Smooth muscle cell (in vitro differentiated cells): ENCODE measurements around the gene WBP4. TPM values are rescaled to one million over a fixed set of nuclear protein-coding genes. Genes with fewer than 3 reads are reported as not detected.

ENCODE experiments used
- DNase-seq: peaks from one replicate; lab custom pipeline; 2025; ENCODE audit not compliant: unreplicated experiment; lab: John Stamatoyannopoulos, UW
- H2AFZ ChIP-seq: fragments of 200-600 bp; sonication (generic); 2 replicates; pipeline ENCODE4 v1.6.0; 2016; ENCODE audit warnings: antibody characterized with exemption, low read depth, mild to moderate bottlenecking
- H3F3A ChIP-seq: fragments of 200-600 bp; sonication (generic); 2 replicates; pipeline ENCODE4 v1.6.0; 2017; ENCODE audit warnings: antibody characterized with exemption, low read depth
- H3K27ac ChIP-seq: fragments of 200-600 bp; sonication (generic); 2 replicates; pipeline ENCODE4 v1.5.1; 2016; ENCODE audit warnings: low read depth, mild to moderate bottlenecking
- H3K27me3 ChIP-seq: fragments of 200-600 bp; sonication (generic); 2 replicates; pipeline ENCODE4 v1.6.1; 2016; ENCODE audit warnings: low read depth, mild to moderate bottlenecking
- H3K36me3 ChIP-seq: fragments of 200-600 bp; sonication (generic); 2 replicates; pipeline ENCODE4 v1.5.1; 2016; ENCODE audit warnings: low read depth
- H3K4me1 ChIP-seq: fragments of 200-600 bp; sonication (generic); 2 replicates; pipeline ENCODE4 v1.5.1; 2016; ENCODE audit warnings: low read depth
- H3K4me2 ChIP-seq: fragments of 200-600 bp; sonication (generic); 2 replicates; pipeline ENCODE4 v1.6.0; 2016; ENCODE audit warnings: mild to moderate bottlenecking
- H3K4me3 ChIP-seq: fragments of 200-600 bp; sonication (generic); 2 replicates; pipeline ENCODE4 v1.5.1; 2016; ENCODE audit warnings: mild to moderate bottlenecking
- H3K79me2 ChIP-seq: fragments of 200-600 bp; sonication (generic); 2 replicates; pipeline ENCODE4 v1.6.0; 2016; ENCODE audit warnings: low read depth, mild to moderate bottlenecking
- H3K9ac ChIP-seq: fragments of 200-600 bp; sonication (generic); 2 replicates; pipeline ENCODE4 v1.6.0; 2016; ENCODE audit warnings: low read depth
- H3K9me3 ChIP-seq: fragments of 200-600 bp; sonication (generic); replicated peaks from 2 replicates; pipeline ENCODE4 v1.5.1; 2016; ENCODE audit warnings: low read depth
- H4K20me1 ChIP-seq: fragments of 200-600 bp; sonication (generic); 2 replicates; pipeline ENCODE4 v1.6.0; 2016; ENCODE audit warnings: low read depth
- WGBS: methylation state at CpG from one replicate; pipeline ENCODE4 v1.1.7; 2016; ENCODE audit warnings: low lambda C conversion rate; 5-methylcytosine and 5-hydroxymethylcytosine counted together
- polyA plus RNA-seq: library from polyadenylated mRNA; unstranded; fragments of >200 nt; fragmentation: Nextera tagmentation; extraction: Ambion mirVana; gene quantifications from 2 replicates; pipeline ENCODE4 v1.2.1, GENCODE V29; 2016
- total RNA-seq: library from RNA; depleted of rRNA; stranded (reverse); fragments of >200 nt; gene quantifications from 2 replicates; pipeline ENCODE4 v1.2.3, GENCODE V29; 2014
- TF ChIP-seq, protein P1 (sequence below): fragments of 200-600 bp; sonication (generic); IDR thresholded peaks from 2 replicates; pipeline ENCODE4 v1.5.1; 2017; ENCODE audit warnings: borderline replicate concordance, mild to moderate bottlenecking, antibody characterized with exemption; ENCODE audit not compliant: insufficient read depth, poor library complexity, severe bottlenecking

WBP4 gene
- total and polyA plus RNA-seq, 2 experiments from 2014 or later, result 4.7 to 5.0 TPM

DNA sequence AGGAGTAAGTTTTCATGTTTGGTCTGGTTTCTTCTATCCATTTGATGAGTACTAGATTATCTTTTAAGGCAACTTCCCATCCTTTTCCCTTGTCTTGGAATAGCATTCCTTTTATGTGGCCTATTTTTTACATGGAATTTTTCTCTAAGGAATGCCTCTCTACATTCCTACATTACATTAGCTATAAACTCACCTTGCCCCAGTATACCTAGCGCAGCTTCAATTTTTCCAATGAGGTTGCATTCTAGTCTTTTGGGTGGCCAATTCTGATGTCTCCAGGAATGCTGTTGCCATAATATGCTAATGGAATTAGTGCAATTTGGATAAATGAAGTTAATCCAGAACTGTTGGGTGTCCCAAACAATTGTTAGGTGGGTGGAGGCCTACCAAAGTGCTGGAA, 37.5 kb downstream of the WBP4 start:
- H3K27me3 ChIP-seq, result no peaks in the 10 kb centered on the region
- H3F3A ChIP-seq, result no peaks in the 10 kb centered on the region
- no peaks in the 10 kb centered on the region for H3K79me2 ChIP-seq
- no peaks in the 10 kb centered on the region for H3K4me1 ChIP-seq
- no peak overlapping the region for H3K27ac ChIP-seq
- no peaks in the 10 kb centered on the region for H3K36me3 ChIP-seq
- no peak overlapping the region for H3K9ac ChIP-seq
- H4K20me1 ChIP-seq, result no peaks in the 10 kb centered on the region
- TF ChIP-seq, protein P1, sequence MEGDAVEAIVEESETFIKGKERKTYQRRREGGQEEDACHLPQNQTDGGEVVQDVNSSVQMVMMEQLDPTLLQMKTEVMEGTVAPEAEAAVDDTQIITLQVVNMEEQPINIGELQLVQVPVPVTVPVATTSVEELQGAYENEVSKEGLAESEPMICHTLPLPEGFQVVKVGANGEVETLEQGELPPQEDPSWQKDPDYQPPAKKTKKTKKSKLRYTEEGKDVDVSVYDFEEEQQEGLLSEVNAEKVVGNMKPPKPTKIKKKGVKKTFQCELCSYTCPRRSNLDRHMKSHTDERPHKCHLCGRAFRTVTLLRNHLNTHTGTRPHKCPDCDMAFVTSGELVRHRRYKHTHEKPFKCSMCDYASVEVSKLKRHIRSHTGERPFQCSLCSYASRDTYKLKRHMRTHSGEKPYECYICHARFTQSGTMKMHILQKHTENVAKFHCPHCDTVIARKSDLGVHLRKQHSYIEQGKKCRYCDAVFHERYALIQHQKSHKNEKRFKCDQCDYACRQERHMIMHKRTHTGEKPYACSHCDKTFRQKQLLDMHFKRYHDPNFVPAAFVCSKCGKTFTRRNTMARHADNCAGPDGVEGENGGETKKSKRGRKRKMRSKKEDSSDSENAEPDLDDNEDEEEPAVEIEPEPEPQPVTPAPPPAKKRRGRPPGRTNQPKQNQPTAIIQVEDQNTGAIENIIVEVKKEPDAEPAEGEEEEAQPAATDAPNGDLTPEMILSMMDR, result no peak
- H3K4me2 ChIP-seq, result no peak overlapping the region
- WGBS, result 97% methylated on average over 1 of the region's 1 CpG
- no peak overlapping the region for H2AFZ ChIP-seq
- no peak for DNase-seq
- H3K9me3 ChIP-seq, result no peaks in the 10 kb centered on the region
- H3K4me3 ChIP-seq, result no peak overlapping the region

DNA sequence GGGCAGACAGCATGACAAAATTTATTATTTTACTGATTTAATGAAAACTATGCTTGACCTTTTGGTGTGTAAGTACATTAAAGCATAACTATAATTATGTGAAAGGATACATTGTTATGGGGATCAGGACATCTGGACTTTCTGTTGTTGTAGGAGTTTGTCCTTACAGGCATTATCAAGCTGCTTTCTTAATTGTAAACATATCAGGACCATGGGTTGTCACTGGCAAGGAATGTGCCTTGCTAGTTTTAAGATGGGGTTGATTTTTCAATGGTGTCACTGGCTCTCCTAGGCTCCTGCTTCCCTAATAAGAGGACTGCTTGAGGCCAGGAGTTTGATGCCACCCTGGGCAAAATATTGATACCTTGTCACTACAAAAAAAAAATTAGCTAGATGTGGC, 38.7 kb downstream of the WBP4 start:
- Histone ChIP-seq H4K20me1 (no peaks in the 10 kb centered on the region), H3K9ac (no peak overlapping the region), H3K27me3 (no peaks in the 10 kb centered on the region), H3F3A (no peaks in the 10 kb centered on the region), H3K36me3 (no peaks in the 10 kb centered on the region), H3K79me2 (no peaks in the 10 kb centered on the region), H3K27ac (no peak overlapping the region), H3K4me3 (no peak overlapping the region), H3K4me1 (no peaks in the 10 kb centered on the region), H3K9me3 (no peaks in the 10 kb centered on the region), H2AFZ (no peak overlapping the region), H3K4me2 (no peak overlapping the region)
- TF ChIP-seq, protein P1, result no peak
- DNase-seq, result no peak

DNA sequence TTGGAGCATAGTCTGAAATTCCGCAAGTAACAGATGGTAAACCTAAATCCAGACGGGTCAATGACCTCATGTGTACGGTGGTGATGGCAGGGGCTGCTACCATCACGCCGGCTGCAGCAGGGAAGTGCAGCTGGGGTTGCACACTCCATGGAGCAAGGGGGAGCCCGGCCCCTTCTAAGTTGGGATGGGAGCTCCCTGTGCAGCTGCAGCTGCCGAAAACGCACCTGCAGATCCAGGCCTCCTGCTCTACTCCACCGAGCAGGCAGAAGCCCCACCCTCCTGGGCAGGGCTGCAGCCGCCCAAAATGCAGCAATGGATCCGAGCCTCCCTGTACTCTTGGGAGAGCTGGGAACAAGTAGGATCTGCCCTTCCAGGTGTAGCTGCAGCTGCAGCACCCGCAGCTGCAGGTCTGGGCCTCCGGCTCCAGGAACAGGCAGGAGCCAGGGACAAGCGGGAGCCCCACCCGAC, 45.8 kb downstream of the WBP4 start:
- no peaks in the 10 kb centered on the region for H3K4me1 ChIP-seq
- no peaks in the 10 kb centered on the region for H3K36me3 ChIP-seq
- no peak for DNase-seq
- no peak overlapping the region for H3K4me2 ChIP-seq
- H3F3A ChIP-seq, result no peaks in the 10 kb centered on the region
- TF ChIP-seq, protein P1, result no peak
- H3K4me3 ChIP-seq, result no peak overlapping the region
- no peak overlapping the region for H3K9ac ChIP-seq
- no peak overlapping the region for H2AFZ ChIP-seq
- no peak overlapping the region for H3K27ac ChIP-seq
- no peaks in the 10 kb centered on the region for H4K20me1 ChIP-seq
- no peaks in the 10 kb centered on the region for H3K79me2 ChIP-seq
- WGBS, result 85% methylated on average over 14 of the region's 15 CpGs
- no peaks in the 10 kb centered on the region for H3K27me3 ChIP-seq
- H3K9me3 ChIP-seq, result no peaks in the 10 kb centered on the region

DNA sequence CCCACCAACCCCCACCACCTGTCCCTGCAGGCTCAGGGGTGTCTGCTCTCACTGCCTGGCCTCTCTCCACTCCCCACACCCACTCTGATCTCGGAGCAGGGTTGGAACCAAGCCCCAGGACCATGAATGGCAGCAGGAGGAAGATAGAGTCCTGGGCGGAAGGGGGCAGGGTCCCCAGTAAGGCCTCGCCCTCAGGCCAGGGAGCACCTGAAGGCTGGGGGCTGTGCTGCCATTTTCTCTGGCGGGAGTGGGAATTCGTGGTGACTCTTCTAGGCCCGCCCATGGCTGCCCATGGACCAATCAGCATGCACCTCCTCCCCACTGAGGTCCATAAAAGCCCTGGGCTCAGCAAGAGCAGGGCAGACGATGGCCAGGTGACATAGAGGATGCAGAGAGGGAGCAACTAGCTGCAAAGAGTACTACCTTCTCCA, 46.3 kb downstream of the WBP4 start:
- Histone ChIP-seq H3K27me3 (no peaks in the 10 kb centered on the region), H4K20me1 (no peaks in the 10 kb centered on the region), H3K4me2 (no peak overlapping the region), H3K4me1 (no peaks in the 10 kb centered on the region), H3K36me3 (no peaks in the 10 kb centered on the region), H3K79me2 (no peaks in the 10 kb centered on the region), H3F3A (no peaks in the 10 kb centered on the region), H3K9ac (no peak overlapping the region), H3K9me3 (no peaks in the 10 kb centered on the region), H3K4me3 (no peak overlapping the region), H2AFZ (no peak overlapping the region), H3K27ac (no peak overlapping the region)
- WGBS, result 71% methylated on average over 7 of the region's 7 CpGs
- no peak for DNase-seq
- TF ChIP-seq, protein P1, result no peak
